GM12892 (cell line): Measurements from ENCODE around the gene MICAL2.

Source experiments
- POLR2AphosphoS5 ChIP-seq: IDR thresholded peaks from 2 replicates; pipeline ENCODE4 v1.6.1; 2011; ENCODE audit warnings: low read depth, low read length, control low read depth
- TAF1 ChIP-seq: IDR thresholded peaks from 2 replicates; pipeline ENCODE4 v1.6.1; 2011; ENCODE audit warnings: low read depth, mild to moderate bottlenecking, control low read depth, low read length, borderline replicate concordance

DNA sequence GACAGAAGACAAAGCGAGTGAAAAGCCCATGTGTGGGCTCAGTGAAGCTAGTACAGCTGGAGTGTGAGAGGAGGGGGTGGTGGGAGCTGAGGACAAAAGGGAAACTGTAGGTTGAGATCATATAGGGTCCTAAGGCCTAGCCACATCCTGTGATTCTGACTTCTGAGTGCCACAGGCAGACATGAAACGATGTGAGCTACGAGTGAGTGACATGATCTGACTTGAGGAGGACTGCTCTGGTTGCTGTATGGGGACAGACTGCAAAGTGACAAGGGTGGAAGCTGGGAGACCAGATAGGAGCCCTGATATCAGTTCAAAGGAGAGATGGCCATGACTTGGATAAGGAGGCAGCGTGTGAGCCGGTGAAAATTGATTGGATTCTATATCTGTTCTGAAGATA is 85.4 kb downstream of the MICAL2 start:
- TF ChIP-seq POLR2AphosphoS5 = no peak
- no peak for TF ChIP-seq TAF1
